Vagina (tissue), 2 donors: ENCODE data around the gene MRPS18B. TPM values are rescaled to one million over a fixed set of nuclear protein-coding genes. Genes with fewer than 3 reads are reported as not detected.
A peak's percentile ranks its signal among the peaks of the same experiment; 100 is the strongest.

Experiments
- DNase-seq, 2 donors: peaks; one replicate each; pipeline ENCODE4 v3.0.0-alpha.2; 2017; ENCODE audit errors: extremely low spot score in 2 of 2
- H3K27ac ChIP-seq: fragments of 200-600 bp; sonication (generic); one replicate; pipeline ENCODE4 v1.5.1; 2019
- H3K27me3 ChIP-seq: fragments of 200-600 bp; sonication (generic); one replicate; pipeline ENCODE4 v1.5.1; 2019
- H3K36me3 ChIP-seq, 2 donors: fragments of 200-600 bp; sonication (generic); one replicate each; pipeline ENCODE4 v1.5.1; 2017 to 2019
- H3K4me1 ChIP-seq: fragments of 200-600 bp; sonication (generic); one replicate; pipeline ENCODE4 v1.5.1; 2019
- H3K4me3 ChIP-seq, 2 donors: fragments of 200-600 bp; sonication (generic); 1 replicate in 1 of 2; 2 replicates in 1 of 2; pipeline ENCODE4 v1.5.1; 2016 to 2019
- H3K9me3 ChIP-seq: fragments of 200-600 bp; sonication (generic); one replicate; pipeline ENCODE4 v1.5.1; 2019
- CTCF ChIP-seq, 3 experiments: fragments of 450-650 bp in 2 of 3; fragments of 200-600 bp in 1 of 3; sonication (generic) in 1 of 3; IDR thresholded peaks; one replicate each; pipeline ENCODE4 v1.5.1; 2017 to 2019; ENCODE audit warnings: antibody characterized with exemption in 3 of 3, mild to moderate bottlenecking in 2 of 3, moderate library complexity in 2 of 3
- POLR2A ChIP-seq, 2 donors: fragments of 450-650 bp; IDR thresholded peaks; one replicate each; pipeline ENCODE4 v1.6.1; 2017; ENCODE audit warnings: antibody characterized with exemption in 2 of 2, mild to moderate bottlenecking in 2 of 2, moderate library complexity in 2 of 2
- POLR2AphosphoS5 ChIP-seq, 2 donors: sonication (generic); formaldehyde crosslinking; IDR thresholded peaks; one replicate each; pipeline ENCODE4 v1.9.0; 2017; ENCODE audit warnings: antibody characterized with exemption in 2 of 2, mild to moderate bottlenecking in 2 of 2, low read depth in 1 of 2; ENCODE audit not compliant: insufficient read depth in 1 of 2
- intact Hi-C: fragments of 100-400 bp; cut with DNase I; formaldehyde crosslinking; loops from one replicate; pipeline ENCODE4 v1.15.1; 2023
- total RNA-seq: library from RNA; depleted of rRNA; stranded (reverse); fragments of >200 nt; gene quantifications from one replicate; pipeline ENCODE4 v1.2.3, GENCODE V29; 2016

The MRPS18B gene
- total RNA-seq, 1 donor from 2014 or later: 21.6 TPM

- intact Hi-C loops: loop anchor here (10.0 kb wide), 1 partner anchor 71 kb away; the partner anchor contains the start of gene PPP1R18
- H3K4me1 ChIP-seq: peaks cover 63% of the 10 kb centered on the region
- peak overlapping the region; percentile 99 for H3K27ac ChIP-seq
- H3K4me3 ChIP-seq: no peak overlapping the region
- no peak for DNase-seq
- no peaks in the 10 kb centered on the region for H3K9me3 ChIP-seq
- peaks cover 0 to 18% of the 10 kb centered on the region in 2 donors for H3K36me3 ChIP-seq
- TF ChIP-seq CTCF (IDR thresholded peaks at IDR 0.05) (no peak), POLR2A (IDR thresholded peaks at IDR 0.05) (no peak), POLR2AphosphoS5 (IDR thresholded peaks at IDR 0.05; ENCODE audit: insufficient read depth in 1 of 2, low read depth in 1 of 2) (no peak)
- H3K27me3 ChIP-seq: no peaks in the 10 kb centered on the region
These were observed 4.2 kb upstream of the MRPS18B start for GRCh38 chr6:30613251-30614043.

GRCh38 chr6:30614044-30614842, 3.4 kb upstream of the MRPS18B start:
- TF ChIP-seq POLR2AphosphoS5 (IDR thresholded peaks at IDR 0.05; ENCODE audit: insufficient read depth in 1 of 2, low read depth in 1 of 2) (no peak), POLR2A (IDR thresholded peaks at IDR 0.05) (no peak), CTCF (IDR thresholded peaks at IDR 0.05) (no peak)
- intact Hi-C loops: loop anchor here (10.0 kb wide), 1 partner anchor 71 kb away; the partner anchor contains the start of gene PPP1R18
- Histone ChIP-seq H3K4me3 (peak overlapping the region; percentile 73 to 94), H3K27ac (peak overlapping the region; percentile 99), H3K36me3 (peaks cover 0 to 10% of the 10 kb centered on the region in 2 donors), H3K9me3 (no peaks in the 10 kb centered on the region), H3K4me1 (peaks cover 66% of the 10 kb centered on the region), H3K27me3 (no peaks in the 10 kb centered on the region)
- DNase-seq: no peak

- Histone ChIP-seq H3K4me3 (peak overlapping the region; percentile 73 to 94), H3K4me1 (peaks cover 61% of the 10 kb centered on the region), H3K27me3 (no peaks in the 10 kb centered on the region), H3K9me3 (no peaks in the 10 kb centered on the region), H3K36me3 (peaks cover 0 to 13% of the 10 kb centered on the region in 2 donors), H3K27ac (peak overlapping the region; percentile 99)
- TF ChIP-seq POLR2AphosphoS5 (IDR thresholded peaks at IDR 0.05; ENCODE audit: insufficient read depth in 1 of 2, low read depth in 1 of 2) (peak; percentile 49 to 100), POLR2A (IDR thresholded peaks at IDR 0.05) (peak; percentile 91 to 92), CTCF (IDR thresholded peaks at IDR 0.05) (no peak)
- DNase-seq: peak in 1 of 2 donors; percentile 95
- intact Hi-C loops: loop anchor here (10.0 kb wide), 1 partner anchor 70 kb away; the partner anchor contains the start of gene PPP1R18
These were observed 2.8 kb upstream of the MRPS18B start for GRCh38 chr6:30614843-30615218.

- H3K36me3 ChIP-seq: peaks cover 0 to 18% of the 10 kb centered on the region in 2 donors
- H3K9me3 ChIP-seq: no peaks in the 10 kb centered on the region
- peaks cover 55% of the 10 kb centered on the region for H3K4me1 ChIP-seq
- no peaks in the 10 kb centered on the region for H3K27me3 ChIP-seq
- intact Hi-C loops: loop anchor here (10.0 kb wide), 1 partner anchor 69 kb away; the partner anchor contains the start of gene PPP1R18
- no peak for DNase-seq
- H3K27ac ChIP-seq: peak overlapping the region; percentile 99
- H3K4me3 ChIP-seq: peak overlapping the region; percentile 73 to 94
- TF ChIP-seq POLR2A (IDR thresholded peaks at IDR 0.05) (no peak), POLR2AphosphoS5 (IDR thresholded peaks at IDR 0.05; ENCODE audit: insufficient read depth in 1 of 2, low read depth in 1 of 2) (peak in 1 of 2 donors; percentile 52)
These were observed 2.3 kb upstream of the MRPS18B start for GRCh38 chr6:30615219-30615957.
